Measurements from ENCODE around the gene RMDN3. TPM values are rescaled to one million over a fixed set of nuclear protein-coding genes. Genes with fewer than 3 reads are reported as not detected.

Gene RMDN3
- total and polyA plus RNA-seq, 2 of the 13 experiments (the other 11 are each of a cell fraction or from before 2014, with no cell fraction given), result 16.8 to 19.5 TPM

DNA sequence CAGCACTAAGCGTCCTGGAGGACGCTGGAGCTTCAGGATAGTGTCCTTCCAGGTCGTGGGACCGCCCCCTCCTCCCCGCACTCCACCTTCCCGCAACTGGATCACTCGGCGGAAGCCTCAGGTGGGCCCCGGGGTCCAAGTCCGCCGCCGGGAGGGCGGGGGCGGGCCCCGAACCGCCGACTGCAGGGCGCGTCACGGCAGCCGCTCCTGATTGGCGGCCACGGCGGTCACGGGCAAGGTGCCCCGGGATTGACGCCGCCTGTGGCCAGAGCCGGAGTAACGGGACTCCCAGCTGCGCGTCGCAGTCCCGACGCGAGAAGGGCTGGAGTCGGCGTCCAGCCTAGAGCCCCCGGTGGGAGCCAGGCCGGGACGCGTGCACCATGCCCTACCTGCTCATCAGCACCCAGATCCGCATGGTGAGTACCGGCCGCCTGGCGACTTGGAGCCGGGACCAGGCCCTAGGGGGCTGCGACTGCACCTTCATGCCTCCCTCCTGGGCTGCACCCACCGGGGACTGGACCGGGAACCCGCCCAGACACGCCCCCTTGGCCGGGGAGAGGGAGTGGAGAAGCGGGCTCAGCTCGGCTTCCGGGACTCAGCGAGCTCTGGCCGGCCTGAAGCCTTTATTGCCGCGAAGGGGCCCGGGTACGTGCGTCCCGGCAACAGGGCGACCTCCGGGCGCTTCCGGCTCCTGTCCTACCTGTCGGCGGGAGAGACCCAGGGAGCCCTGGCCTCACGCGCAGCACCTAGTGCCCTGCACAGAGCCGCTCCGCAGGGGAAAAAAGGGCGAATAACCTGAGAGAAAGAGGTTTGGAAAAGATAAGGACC lies 9.0 kb upstream of the RMDN3 start, which contains the start of gene GCHFR (continued):
- TF ChIP-seq HINFP (CRISPR knock-in tag; IDR thresholded peaks at IDR 0.05; ENCODE audit: low read depth), result peak; percentile 38; the same call in 1 of the 2 replicates
- no peak for TF ChIP-seq ZNF383 (CRISPR knock-in tag; IDR thresholded peaks at IDR 0.05; ENCODE audit: borderline replicate concordance)
- TF ChIP-seq, protein P1, sequence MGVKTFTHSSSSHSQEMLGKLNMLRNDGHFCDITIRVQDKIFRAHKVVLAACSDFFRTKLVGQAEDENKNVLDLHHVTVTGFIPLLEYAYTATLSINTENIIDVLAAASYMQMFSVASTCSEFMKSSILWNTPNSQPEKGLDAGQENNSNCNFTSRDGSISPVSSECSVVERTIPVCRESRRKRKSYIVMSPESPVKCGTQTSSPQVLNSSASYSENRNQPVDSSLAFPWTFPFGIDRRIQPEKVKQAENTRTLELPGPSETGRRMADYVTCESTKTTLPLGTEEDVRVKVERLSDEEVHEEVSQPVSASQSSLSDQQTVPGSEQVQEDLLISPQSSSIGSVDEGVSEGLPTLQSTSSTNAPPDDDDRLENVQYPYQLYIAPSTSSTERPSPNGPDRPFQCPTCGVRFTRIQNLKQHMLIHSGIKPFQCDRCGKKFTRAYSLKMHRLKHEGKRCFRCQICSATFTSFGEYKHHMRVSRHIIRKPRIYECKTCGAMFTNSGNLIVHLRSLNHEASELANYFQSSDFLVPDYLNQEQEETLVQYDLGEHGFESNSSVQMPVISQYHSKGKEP (CRISPR knock-in tag; IDR thresholded peaks at IDR 0.05), result no peak; the same call in 1 of the 2 replicates
- no peak; the same call in 1 of the 2 replicates for TF ChIP-seq NFE2L1 (CRISPR knock-in tag; IDR thresholded peaks at IDR 0.05; ENCODE audit: borderline replicate concordance)
- no peak for TF ChIP-seq FOXK1 (CRISPR knock-in tag; IDR thresholded peaks at IDR 0.05; ENCODE audit: borderline replicate concordance, low read depth)
- peak; percentile 25; the same call in 1 of the 2 replicates for TF ChIP-seq HNF4A (CRISPR knock-in tag; IDR thresholded peaks at IDR 0.05)
- TF ChIP-seq ISX (CRISPR knock-in tag; conservative IDR thresholded peaks at IDR 0.05), result no peak
- TF ChIP-seq PTBP1 (IDR thresholded peaks at IDR 0.05; ENCODE audit: low read depth, low read length, poor library complexity, severe bottlenecking), result peak; percentile 18
- peak; percentile 73; the same call in 1 of the 2 replicates for TF ChIP-seq ZSCAN30 (CRISPR knock-in tag; IDR thresholded peaks at IDR 0.05)
- no peak for TF ChIP-seq ZNF780A (CRISPR knock-in tag; IDR thresholded peaks at IDR 0.05)
- TF ChIP-seq JARID2 (CRISPR knock-in tag; IDR thresholded peaks at IDR 0.05; ENCODE audit: insufficient replicate concordance), result peak; percentile 77
- peak; percentile 67 for TF ChIP-seq KAT8 (CRISPR knock-in tag; IDR thresholded peaks at IDR 0.05)
- peak; percentile 87; the same call in 1 of the 2 replicates for TF ChIP-seq ZNF83 (CRISPR knock-in tag; IDR thresholded peaks at IDR 0.05; ENCODE audit: borderline replicate concordance)
- TF ChIP-seq, protein P2, sequence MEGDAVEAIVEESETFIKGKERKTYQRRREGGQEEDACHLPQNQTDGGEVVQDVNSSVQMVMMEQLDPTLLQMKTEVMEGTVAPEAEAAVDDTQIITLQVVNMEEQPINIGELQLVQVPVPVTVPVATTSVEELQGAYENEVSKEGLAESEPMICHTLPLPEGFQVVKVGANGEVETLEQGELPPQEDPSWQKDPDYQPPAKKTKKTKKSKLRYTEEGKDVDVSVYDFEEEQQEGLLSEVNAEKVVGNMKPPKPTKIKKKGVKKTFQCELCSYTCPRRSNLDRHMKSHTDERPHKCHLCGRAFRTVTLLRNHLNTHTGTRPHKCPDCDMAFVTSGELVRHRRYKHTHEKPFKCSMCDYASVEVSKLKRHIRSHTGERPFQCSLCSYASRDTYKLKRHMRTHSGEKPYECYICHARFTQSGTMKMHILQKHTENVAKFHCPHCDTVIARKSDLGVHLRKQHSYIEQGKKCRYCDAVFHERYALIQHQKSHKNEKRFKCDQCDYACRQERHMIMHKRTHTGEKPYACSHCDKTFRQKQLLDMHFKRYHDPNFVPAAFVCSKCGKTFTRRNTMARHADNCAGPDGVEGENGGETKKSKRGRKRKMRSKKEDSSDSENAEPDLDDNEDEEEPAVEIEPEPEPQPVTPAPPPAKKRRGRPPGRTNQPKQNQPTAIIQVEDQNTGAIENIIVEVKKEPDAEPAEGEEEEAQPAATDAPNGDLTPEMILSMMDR (CRISPR knock-in tag; IDR thresholded peaks at IDR 0.05), result peak; percentile 70
- TF ChIP-seq ZC3H13 (CRISPR knock-in tag; IDR thresholded peaks at IDR 0.05), result peak; percentile 65; the same call in 1 of the 2 replicates
- no peak for TF ChIP-seq PLSCR1 (CRISPR knock-in tag; IDR thresholded peaks at IDR 0.05; ENCODE audit: borderline replicate concordance)
- no peak for TF ChIP-seq ZNF777 (CRISPR knock-in tag; IDR thresholded peaks at IDR 0.05)
- TF ChIP-seq, protein P3, sequence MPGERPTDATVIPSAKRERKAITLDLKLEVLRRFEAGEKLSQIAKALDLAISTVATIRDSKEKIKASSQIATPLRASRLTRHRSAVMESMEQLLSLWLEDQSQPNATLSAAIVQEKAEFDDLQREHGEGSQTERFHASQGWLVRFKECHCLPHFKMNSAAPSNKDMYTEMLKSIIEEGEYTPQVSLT (CRISPR knock-in tag; IDR thresholded peaks at IDR 0.05; ENCODE audit: borderline replicate concordance, low read depth), result no peak; the same call in 1 of the 2 replicates
- no peak; the same call in 1 of the 2 replicates for TF ChIP-seq STAT6 (CRISPR knock-in tag; IDR thresholded peaks at IDR 0.05; ENCODE audit: borderline replicate concordance)

All from HepG2 (cell line).